ENCODE measurements around the gene IGSF22.

DNA sequence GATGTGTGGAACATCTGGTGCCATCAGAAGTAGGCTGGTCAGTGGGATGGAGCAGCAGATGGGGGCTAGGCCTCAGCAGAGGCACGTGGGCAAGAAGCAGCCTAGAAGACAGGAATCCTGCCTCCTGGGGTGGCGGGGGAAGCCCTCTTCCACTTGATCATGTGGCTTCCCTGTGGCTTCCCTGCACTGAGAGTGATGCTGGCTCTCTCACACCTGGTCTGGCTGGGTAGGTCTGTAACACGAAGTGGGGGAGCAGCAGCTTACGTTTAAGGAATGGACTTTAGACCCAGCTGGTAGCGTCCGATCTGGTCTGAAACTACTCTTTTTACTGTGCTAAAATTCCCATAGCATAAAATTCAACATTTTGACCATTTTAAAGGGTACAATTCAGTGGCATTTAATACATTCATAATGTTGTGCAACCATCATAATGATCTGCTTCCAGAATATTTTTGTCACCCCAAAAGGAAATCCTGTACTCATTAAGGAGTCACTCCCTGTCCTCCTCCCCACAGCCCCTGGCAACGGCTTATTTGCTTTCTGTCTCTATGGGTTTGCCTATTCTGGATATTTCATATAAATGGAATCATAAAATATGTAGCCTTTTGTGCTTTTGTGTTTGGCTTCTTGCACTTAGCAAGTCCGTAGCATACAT, 43.9 kb upstream of the IGSF22 start:
- no peak for TF ChIP-seq POLR2A (IDR thresholded peaks at IDR 0.05; ENCODE audit: low read depth, low read length)
- no peak for TF ChIP-seq POLR2AphosphoS5 (IDR thresholded peaks at IDR 0.05; ENCODE audit: low read depth, low read length)
- TF ChIP-seq TAF1 (IDR thresholded peaks at IDR 0.05; ENCODE audit: low read depth, low read length): no peak
